WTC11 (cell line): ENCODE results near the gene ERGIC3.

Experiments
- IRF2 ChIP-seq: sonication (generic); formaldehyde crosslinking; IDR thresholded peaks from 2 replicates; pipeline ENCODE4 v1.8.0; 2022; ENCODE audit warnings: low read depth, missing genetic modification reagents, borderline replicate concordance
- ZNF121 ChIP-seq: sonication (generic); formaldehyde crosslinking; IDR thresholded peaks from 2 replicates; pipeline ENCODE4 v1.8.0; 2023; ENCODE audit warnings: missing genetic modification reagents
- ZNF138 ChIP-seq: sonication (generic); formaldehyde crosslinking; conservative IDR thresholded peaks from 2 replicates; pipeline ENCODE4 v1.8.1; 2022; ENCODE audit warnings: mild to moderate bottlenecking, moderate library complexity, missing genetic modification reagents
- TF ChIP-seq, protein P1 (sequence below): sonication (generic); formaldehyde crosslinking; IDR thresholded peaks from 2 replicates; pipeline ENCODE4 v1.8.0; 2023; ENCODE audit warnings: mild to moderate bottlenecking, missing genetic modification reagents
- TF ChIP-seq, protein P2 (sequence below): sonication (generic); formaldehyde crosslinking; IDR thresholded peaks from 2 replicates; pipeline ENCODE4 v1.8.1; 2023; ENCODE audit warnings: mild to moderate bottlenecking, missing genetic modification reagents, moderate library complexity
- TF ChIP-seq, protein P3 (sequence below): fragments of 200-600 bp; IDR thresholded peaks from 2 replicates; pipeline ENCODE4 v1.8.0; 2022; ENCODE audit warnings: antibody characterized with exemption
- TF ChIP-seq, protein P4 (sequence below): sonication (generic); formaldehyde crosslinking; IDR thresholded peaks from 2 replicates; pipeline ENCODE4 v1.8.1; 2023; ENCODE audit warnings: mild to moderate bottlenecking, moderate library complexity, missing genetic modification reagents
- TF ChIP-seq, protein P5 (sequence below): sonication (generic); formaldehyde crosslinking; IDR thresholded peaks from 2 replicates; pipeline ENCODE4 v1.8.1; 2023; ENCODE audit warnings: mild to moderate bottlenecking, missing genetic modification reagents, moderate library complexity

DNA sequence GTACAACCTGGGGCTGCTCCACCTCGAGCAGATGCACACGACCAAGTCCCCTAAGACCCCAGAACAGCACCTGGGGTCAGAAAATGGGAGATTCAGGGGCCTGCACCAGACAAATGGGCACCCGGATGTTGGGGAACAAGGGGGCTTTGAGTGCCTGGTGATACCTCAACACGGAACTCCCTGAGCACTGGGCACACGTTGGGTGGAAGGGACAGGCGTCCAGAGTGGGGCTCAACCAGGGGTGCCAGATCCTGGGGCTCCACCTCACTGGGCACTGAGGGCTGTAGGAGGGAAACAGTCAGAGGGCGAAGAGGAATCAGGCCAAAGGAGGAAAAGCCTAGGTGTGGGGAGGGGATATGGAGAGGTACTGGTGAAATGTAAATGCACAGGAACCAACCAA, 40.3 kb downstream of the ERGIC3 start:
- TF ChIP-seq, protein P1, sequence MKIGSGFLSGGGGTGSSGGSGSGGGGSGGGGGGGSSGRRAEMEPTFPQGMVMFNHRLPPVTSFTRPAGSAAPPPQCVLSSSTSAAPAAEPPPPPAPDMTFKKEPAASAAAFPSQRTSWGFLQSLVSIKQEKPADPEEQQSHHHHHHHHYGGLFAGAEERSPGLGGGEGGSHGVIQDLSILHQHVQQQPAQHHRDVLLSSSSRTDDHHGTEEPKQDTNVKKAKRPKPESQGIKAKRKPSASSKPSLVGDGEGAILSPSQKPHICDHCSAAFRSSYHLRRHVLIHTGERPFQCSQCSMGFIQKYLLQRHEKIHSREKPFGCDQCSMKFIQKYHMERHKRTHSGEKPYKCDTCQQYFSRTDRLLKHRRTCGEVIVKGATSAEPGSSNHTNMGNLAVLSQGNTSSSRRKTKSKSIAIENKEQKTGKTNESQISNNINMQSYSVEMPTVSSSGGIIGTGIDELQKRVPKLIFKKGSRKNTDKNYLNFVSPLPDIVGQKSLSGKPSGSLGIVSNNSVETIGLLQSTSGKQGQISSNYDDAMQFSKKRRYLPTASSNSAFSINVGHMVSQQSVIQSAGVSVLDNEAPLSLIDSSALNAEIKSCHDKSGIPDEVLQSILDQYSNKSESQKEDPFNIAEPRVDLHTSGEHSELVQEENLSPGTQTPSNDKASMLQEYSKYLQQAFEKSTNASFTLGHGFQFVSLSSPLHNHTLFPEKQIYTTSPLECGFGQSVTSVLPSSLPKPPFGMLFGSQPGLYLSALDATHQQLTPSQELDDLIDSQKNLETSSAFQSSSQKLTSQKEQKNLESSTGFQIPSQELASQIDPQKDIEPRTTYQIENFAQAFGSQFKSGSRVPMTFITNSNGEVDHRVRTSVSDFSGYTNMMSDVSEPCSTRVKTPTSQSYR (CRISPR knock-in tag): no peak
- TF ChIP-seq, protein P2, sequence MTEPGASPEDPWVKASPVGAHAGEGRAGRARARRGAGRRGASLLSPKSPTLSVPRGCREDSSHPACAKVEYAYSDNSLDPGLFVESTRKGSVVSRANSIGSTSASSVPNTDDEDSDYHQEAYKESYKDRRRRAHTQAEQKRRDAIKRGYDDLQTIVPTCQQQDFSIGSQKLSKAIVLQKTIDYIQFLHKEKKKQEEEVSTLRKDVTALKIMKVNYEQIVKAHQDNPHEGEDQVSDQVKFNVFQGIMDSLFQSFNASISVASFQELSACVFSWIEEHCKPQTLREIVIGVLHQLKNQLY: no peak
- TF ChIP-seq, protein P3, sequence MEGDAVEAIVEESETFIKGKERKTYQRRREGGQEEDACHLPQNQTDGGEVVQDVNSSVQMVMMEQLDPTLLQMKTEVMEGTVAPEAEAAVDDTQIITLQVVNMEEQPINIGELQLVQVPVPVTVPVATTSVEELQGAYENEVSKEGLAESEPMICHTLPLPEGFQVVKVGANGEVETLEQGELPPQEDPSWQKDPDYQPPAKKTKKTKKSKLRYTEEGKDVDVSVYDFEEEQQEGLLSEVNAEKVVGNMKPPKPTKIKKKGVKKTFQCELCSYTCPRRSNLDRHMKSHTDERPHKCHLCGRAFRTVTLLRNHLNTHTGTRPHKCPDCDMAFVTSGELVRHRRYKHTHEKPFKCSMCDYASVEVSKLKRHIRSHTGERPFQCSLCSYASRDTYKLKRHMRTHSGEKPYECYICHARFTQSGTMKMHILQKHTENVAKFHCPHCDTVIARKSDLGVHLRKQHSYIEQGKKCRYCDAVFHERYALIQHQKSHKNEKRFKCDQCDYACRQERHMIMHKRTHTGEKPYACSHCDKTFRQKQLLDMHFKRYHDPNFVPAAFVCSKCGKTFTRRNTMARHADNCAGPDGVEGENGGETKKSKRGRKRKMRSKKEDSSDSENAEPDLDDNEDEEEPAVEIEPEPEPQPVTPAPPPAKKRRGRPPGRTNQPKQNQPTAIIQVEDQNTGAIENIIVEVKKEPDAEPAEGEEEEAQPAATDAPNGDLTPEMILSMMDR: no peak
- no peak for TF ChIP-seq IRF2 (CRISPR knock-in tag)
- TF ChIP-seq ZNF121: no peak
- TF ChIP-seq, protein P4, sequence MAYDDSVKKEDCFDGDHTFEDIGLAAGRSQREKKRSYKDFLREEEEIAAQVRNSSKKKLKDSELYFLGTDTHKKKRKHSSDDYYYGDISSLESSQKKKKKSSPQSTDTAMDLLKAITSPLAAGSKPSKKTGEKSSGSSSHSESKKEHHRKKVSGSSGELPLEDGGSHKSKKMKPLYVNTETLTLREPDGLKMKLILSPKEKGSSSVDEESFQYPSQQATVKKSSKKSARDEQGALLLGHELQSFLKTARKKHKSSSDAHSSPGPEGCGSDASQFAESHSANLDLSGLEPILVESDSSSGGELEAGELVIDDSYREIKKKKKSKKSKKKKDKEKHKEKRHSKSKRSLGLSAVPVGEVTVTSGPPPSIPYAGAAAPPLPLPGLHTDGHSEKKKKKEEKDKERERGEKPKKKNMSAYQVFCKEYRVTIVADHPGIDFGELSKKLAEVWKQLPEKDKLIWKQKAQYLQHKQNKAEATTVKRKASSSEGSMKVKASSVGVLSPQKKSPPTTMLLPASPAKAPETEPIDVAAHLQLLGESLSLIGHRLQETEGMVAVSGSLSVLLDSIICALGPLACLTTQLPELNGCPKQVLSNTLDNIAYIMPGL: no peak
- TF ChIP-seq ZNF138 (CRISPR knock-in tag): no peak
- TF ChIP-seq, protein P5, sequence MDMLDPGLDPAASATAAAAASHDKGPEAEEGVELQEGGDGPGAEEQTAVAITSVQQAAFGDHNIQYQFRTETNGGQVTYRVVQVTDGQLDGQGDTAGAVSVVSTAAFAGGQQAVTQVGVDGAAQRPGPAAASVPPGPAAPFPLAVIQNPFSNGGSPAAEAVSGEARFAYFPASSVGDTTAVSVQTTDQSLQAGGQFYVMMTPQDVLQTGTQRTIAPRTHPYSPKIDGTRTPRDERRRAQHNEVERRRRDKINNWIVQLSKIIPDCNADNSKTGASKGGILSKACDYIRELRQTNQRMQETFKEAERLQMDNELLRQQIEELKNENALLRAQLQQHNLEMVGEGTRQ: no peak
